AG10803 (cell line): Measurements from ENCODE around the gene CLIC5.

Source experiments
- DNase-seq: peaks from one replicate; pipeline ENCODE4 v3.0.0; 2010; ENCODE audit warnings: low read depth
- H3K4me3 ChIP-seq: 2 replicates; pipeline ENCODE4 v1.5.1; 2011; ENCODE audit warnings: mild to moderate bottlenecking, low read length, control low read depth
- TF ChIP-seq, protein P1 (sequence below): conservative IDR thresholded peaks from 2 replicates; pipeline ENCODE4 v1.5.1; 2011; ENCODE audit warnings: mild to moderate bottlenecking, low read length, control low read depth, inconsistent platforms

Gene CLIC5

DNA sequence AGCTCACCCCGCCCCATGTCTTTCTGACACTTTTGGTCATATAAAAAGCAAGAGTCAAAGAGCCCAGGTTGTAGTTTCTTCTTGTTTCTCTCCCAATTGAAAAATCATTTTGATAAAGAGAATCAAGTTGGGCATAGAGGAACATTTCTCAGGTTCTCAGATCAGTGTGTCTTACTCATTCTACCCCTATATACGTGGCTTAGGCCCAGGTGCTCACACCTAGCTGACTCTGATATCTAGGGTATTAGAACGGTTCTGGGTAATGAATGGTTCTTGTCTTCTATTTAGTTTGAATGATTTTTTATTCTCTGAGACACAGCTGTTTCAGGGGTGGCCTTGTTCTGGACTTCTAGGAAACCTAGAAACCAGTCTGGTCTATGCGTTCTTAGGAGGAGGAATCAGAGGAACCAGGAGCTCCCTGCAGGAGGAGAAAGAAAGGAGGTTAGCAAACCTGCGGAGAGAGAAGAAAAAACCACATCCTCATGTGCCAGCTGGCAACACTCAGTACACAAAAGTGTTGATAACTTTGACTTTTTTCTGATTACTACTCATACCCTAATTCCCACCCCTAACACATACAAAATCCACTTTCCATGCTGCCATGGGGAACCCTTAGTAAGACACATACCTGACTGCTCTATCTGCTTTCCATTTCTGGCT is 178.0 kb downstream of the CLIC5 start:
- H3K4me3 ChIP-seq: no peak overlapping the region

GRCh38 chr6:45836984-45837383 is 178.7 kb downstream of the CLIC5 start:
- TF ChIP-seq, protein P1, sequence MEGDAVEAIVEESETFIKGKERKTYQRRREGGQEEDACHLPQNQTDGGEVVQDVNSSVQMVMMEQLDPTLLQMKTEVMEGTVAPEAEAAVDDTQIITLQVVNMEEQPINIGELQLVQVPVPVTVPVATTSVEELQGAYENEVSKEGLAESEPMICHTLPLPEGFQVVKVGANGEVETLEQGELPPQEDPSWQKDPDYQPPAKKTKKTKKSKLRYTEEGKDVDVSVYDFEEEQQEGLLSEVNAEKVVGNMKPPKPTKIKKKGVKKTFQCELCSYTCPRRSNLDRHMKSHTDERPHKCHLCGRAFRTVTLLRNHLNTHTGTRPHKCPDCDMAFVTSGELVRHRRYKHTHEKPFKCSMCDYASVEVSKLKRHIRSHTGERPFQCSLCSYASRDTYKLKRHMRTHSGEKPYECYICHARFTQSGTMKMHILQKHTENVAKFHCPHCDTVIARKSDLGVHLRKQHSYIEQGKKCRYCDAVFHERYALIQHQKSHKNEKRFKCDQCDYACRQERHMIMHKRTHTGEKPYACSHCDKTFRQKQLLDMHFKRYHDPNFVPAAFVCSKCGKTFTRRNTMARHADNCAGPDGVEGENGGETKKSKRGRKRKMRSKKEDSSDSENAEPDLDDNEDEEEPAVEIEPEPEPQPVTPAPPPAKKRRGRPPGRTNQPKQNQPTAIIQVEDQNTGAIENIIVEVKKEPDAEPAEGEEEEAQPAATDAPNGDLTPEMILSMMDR: no peak
- H3K4me3 ChIP-seq: no peak overlapping the region
- no peak for DNase-seq

More for the DNA sequence above, 178.0 kb downstream of the CLIC5 start:
- no peak for DNase-seq
- TF ChIP-seq, protein P1: no peak

- TF ChIP-seq, protein P1: no peak
- no peak for DNase-seq
- no peak overlapping the region for H3K4me3 ChIP-seq
These were observed 179.2 kb downstream of the CLIC5 start for GRCh38 chr6:45836438-45836824.

- no peak overlapping the region for H3K4me3 ChIP-seq
- TF ChIP-seq, protein P1: no peak
- DNase-seq: no peak
These were observed 179.8 kb downstream of the CLIC5 start for GRCh38 chr6:45835721-45836437.

DNA sequence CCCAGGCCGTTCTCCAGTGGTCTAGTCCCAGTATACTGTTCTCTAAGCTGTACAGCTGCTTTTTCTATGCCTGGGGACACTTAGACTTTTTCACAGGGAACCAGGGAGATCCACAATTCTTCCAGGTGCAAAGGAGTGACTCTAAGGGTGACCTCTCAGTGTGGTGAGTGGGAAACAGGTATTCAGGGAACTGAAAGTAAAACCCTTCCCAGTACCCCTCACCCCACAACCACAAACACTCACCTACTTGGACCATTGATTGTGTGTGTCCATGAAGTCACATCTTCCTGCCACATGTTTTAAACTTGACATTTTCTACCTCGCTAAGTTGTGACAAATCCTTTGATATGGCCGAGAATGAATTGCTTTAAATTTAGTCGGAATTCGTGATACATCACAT is 183.6 kb downstream of the CLIC5 start:
- no peak overlapping the region for H3K4me3 ChIP-seq
- TF ChIP-seq, protein P1: no peak
- DNase-seq: no peak
